B cell (primary cell): Measurements from ENCODE around the gene PDGFRB. TPM values are rescaled to one million over a fixed set of nuclear protein-coding genes. Genes with fewer than 3 reads are reported as not detected.

ENCODE experiments used
- ATAC-seq: fragments of 200-7000 bp; cut with Tn5 transposase; one replicate; pipeline ENCODE4 v1.10.0; 2021; ENCODE audit warnings: low read depth, mild to moderate bottlenecking, moderate number of reproducible peaks, moderate library complexity
- CTCF ChIA-PET: fragments of 350-600 bp; sonication (Branson Sonifier 250); formaldehyde crosslinking; loops from one replicate; lab custom pipeline; 2021; ENCODE audit warnings: antibody characterized with exemption, inconsistent platforms; lab: Charles Lee
- POLR2A ChIA-PET: fragments of 350-600 bp; sonication (Branson Sonifier 250); formaldehyde crosslinking; loops from one replicate; lab custom pipeline; 2021; ENCODE audit warnings: antibody characterized with exemption; lab: Charles Lee
- DNase-seq: peaks from one replicate; pipeline ENCODE4 v3.0.0; 2013
- H2AFZ ChIP-seq: 2 replicates; pipeline ENCODE4 v1.6.1; 2012; ENCODE audit warnings: mild to moderate bottlenecking, low read depth, low read length; ENCODE audit not compliant: insufficient read depth, poor library complexity, severe bottlenecking
- H3K27ac ChIP-seq, 2 donors: 1 replicate in 1 of 2; 2 replicates in 1 of 2; pipeline ENCODE4 v1.5.1; 2012 to 2013; ENCODE audit warnings: low read length in 2 of 2, mild to moderate bottlenecking in 2 of 2, moderate library complexity in 1 of 2
- H3K27me3 ChIP-seq, 4 experiments: fragments of 200-600 bp in 1 of 4; sonication (generic) in 1 of 4; replicated peaks in 1 of 4; 1 replicate in 2 of 4; 2 replicates in 2 of 4; pipeline versions ENCODE4 v1.6.1 to v1.7.0; 2013 to 2016; ENCODE audit warnings: low read length in 3 of 4, mild to moderate bottlenecking in 2 of 4, mixed read lengths in 1 of 4, moderate library complexity in 1 of 4; ENCODE audit not compliant: insufficient read depth in 4 of 4, control insufficient read depth in 3 of 4; ENCODE audit errors: control extremely low read depth in 1 of 4
- H3K36me3 ChIP-seq, 2 experiments: replicated peaks in 1 of 2; 1 replicate in 1 of 2; 2 replicates in 1 of 2; pipeline versions ENCODE4 v1.6.1 to v1.7.1; 2013; ENCODE audit warnings: low read length in 1 of 2; ENCODE audit not compliant: insufficient read depth in 2 of 2, control insufficient read depth in 1 of 2; ENCODE audit errors: control extremely low read depth in 1 of 2, extremely low read depth in 1 of 2
- H3K4me1 ChIP-seq, 2 donors: fragments of 200-600 bp in 1 of 2; sonication (generic) in 1 of 2; 1 replicate in 1 of 2; 2 replicates in 1 of 2; pipeline versions ENCODE4 v1.5.1 to v1.6.1; 2013 to 2017; ENCODE audit warnings: low read length in 2 of 2; ENCODE audit not compliant: control insufficient read depth in 2 of 2, insufficient read depth in 2 of 2
- H3K4me2 ChIP-seq: replicated peaks from 2 replicates; pipeline ENCODE3; 2012; ENCODE audit warnings: mild to moderate bottlenecking, low read depth, low read length; ENCODE audit not compliant: poor library complexity, severe bottlenecking
- H3K4me3 ChIP-seq, 5 experiments: fragments of 200-600 bp in 1 of 5; sonication (generic) in 1 of 5; 1 replicate in 3 of 5; 2 replicates in 2 of 5; pipeline versions ENCODE4 v1.5.1 to v1.7.0; 2011 to 2016; ENCODE audit warnings: low read length in 4 of 5, mild to moderate bottlenecking in 4 of 5, low read depth in 2 of 5, control low read depth in 1 of 5, moderate library complexity in 1 of 5; ENCODE audit not compliant: insufficient read depth in 1 of 5; ENCODE audit errors: control extremely low read depth in 1 of 5, extremely low read depth in 1 of 5
- H3K79me2 ChIP-seq: fragments of 200-600 bp; sonication (generic); one replicate; pipeline ENCODE4 v1.6.0; 2016; ENCODE audit warnings: low read length; ENCODE audit not compliant: control insufficient read depth, insufficient read depth
- H3K9ac ChIP-seq: fragments of 200-600 bp; sonication (generic); 2 replicates; pipeline ENCODE4 v1.6.1; 2017; ENCODE audit warnings: mild to moderate bottlenecking, low read length, moderate library complexity
- H3K9me3 ChIP-seq, 3 donors: one replicate each; pipeline versions ENCODE4 v1.6.1 to v1.7.1; 2013; ENCODE audit warnings: low read length in 2 of 3; ENCODE audit not compliant: control insufficient read depth in 2 of 3, insufficient read depth in 1 of 3; ENCODE audit errors: control extremely low read depth in 1 of 3
- H4K20me1 ChIP-seq: 2 replicates; pipeline ENCODE4 v1.6.0; 2012; ENCODE audit warnings: mild to moderate bottlenecking, low read length; ENCODE audit not compliant: insufficient read depth, control insufficient read depth, poor library complexity, severe bottlenecking
- H3K27ac Mint-ChIP-seq: one replicate; pipeline ENCODE4 v1.8.0; 2021; ENCODE audit warnings: mixed read lengths
- H3K27me3 Mint-ChIP-seq: one replicate; pipeline ENCODE4 v1.8.0; 2021; ENCODE audit warnings: mixed read lengths
- H3K4me1 Mint-ChIP-seq: one replicate; pipeline ENCODE4 v1.8.0; 2021; ENCODE audit warnings: mixed read lengths
- H3K4me3 Mint-ChIP-seq: one replicate; pipeline ENCODE4 v1.8.0; 2021; ENCODE audit warnings: mixed read lengths
- H3K9me3 Mint-ChIP-seq: one replicate; pipeline ENCODE4 v1.8.0; 2022; ENCODE audit warnings: mixed read lengths; ENCODE audit not compliant: insufficient read depth
- EZH2 ChIP-seq: IDR thresholded peaks from 2 replicates; pipeline ENCODE4 v1.6.1; 2012; ENCODE audit warnings: borderline replicate concordance, low read depth, mild to moderate bottlenecking, moderate library complexity, low read length; ENCODE audit not compliant: insufficient read depth, poor library complexity, severe bottlenecking
- WGBS: methylation state at CpG from one replicate; pipeline ENCODE4 v1.1.5; 2013; ENCODE audit warnings: missing lambda C conversion rate; ENCODE audit not compliant: insufficient coverage; 5-methylcytosine and 5-hydroxymethylcytosine counted together
- intact Hi-C: fragments of 100-400 bp; cut with micrococcal nuclease; formaldehyde crosslinking; loops from one replicate; pipeline ENCODE4 v1.10.0; 2022
- polyA plus RNA-seq: library from polyadenylated mRNA; depleted of rRNA; stranded (reverse); fragments of >200 nt; gene quantifications from 2 replicates; pipeline ENCODE4 v1.2.3, GENCODE V29; 2012
- total RNA-seq, 2 donors: library from RNA; stranded (reverse); fragments of 120-200 nt in 1 of 2; gene quantifications; 1 replicate in 1 of 2; 2 replicates in 1 of 2; pipeline versions ENCODE4 v1.2.3 to v1.2.4, GENCODE V29; 2013 to 2022
- TF ChIP-seq, protein P1 (sequence below): fragments of 200-600 bp; IDR thresholded peaks from one replicate; pipeline ENCODE4 v1.8.0; 2022; ENCODE audit warnings: antibody characterized with exemption, mild to moderate bottlenecking

Gene PDGFRB
- total and polyA plus RNA-seq, 2 donors (not counting 1 experiment from before 2014, with no cell fraction given) = 0.42 to 3.6 TPM

DNA sequence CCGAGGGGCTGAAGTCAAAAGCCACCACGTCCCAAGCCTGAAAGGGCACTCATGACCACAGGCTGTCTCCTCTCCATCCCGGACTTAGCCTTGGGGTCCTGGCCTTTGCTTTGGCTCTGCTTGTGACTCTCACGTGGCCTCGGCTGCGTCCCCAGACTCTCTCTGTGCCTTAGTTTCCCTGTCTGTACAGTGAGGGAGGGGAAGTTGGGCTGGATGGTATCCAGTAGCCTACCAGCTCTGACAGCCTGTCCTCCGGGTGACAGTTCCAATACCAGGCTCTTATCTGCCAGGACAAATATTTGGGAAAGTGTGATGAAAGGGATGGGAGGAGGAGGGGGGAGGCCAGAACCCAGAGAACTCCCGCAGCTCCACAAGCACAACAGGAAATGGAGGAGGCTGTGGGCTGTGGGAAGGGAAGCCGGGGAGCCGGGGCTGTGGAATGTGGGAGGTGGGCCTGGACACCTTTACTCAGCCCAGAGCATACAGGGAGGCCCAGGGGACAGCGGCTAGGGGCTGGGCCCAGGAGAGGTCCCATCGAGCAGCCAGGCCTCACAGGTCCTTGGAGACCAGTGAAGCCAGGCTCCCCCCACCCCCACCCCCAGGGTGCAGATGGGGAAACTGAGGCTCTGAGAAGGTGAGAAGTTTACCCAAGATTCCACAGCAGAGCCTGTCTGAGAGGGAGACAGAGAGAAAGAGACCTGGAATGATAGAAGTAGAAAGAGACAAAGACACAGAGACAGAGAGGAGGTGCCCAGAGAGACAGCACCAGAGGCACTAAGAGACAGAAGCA is 18.3 kb downstream of the PDGFRB start:
- Histone ChIP-seq H3K4me2 (no peak overlapping the region), H2AFZ (no peak overlapping the region), H3K4me3 (no peak overlapping the region), H3K27me3 (no peaks in the 10 kb centered on the region), H3K9me3 (no peaks in the 10 kb centered on the region), H3K36me3 (no peaks in the 10 kb centered on the region), H3K79me2 (no peaks in the 10 kb centered on the region), H4K20me1 (no peaks in the 10 kb centered on the region), H3K4me1 (no peaks in the 10 kb centered on the region), H3K27ac (no peak overlapping the region), H3K9ac (no peak overlapping the region)
- Mint-ChIP-seq H3K27me3 (no peaks in the 10 kb centered on the region), H3K27ac (no peak overlapping the region), H3K4me1 (no peaks in the 10 kb centered on the region), H3K4me3 (no peak overlapping the region), H3K9me3 (no peaks in the 10 kb centered on the region)
- TF ChIP-seq EZH2 = no peak
- TF ChIP-seq, protein P1, sequence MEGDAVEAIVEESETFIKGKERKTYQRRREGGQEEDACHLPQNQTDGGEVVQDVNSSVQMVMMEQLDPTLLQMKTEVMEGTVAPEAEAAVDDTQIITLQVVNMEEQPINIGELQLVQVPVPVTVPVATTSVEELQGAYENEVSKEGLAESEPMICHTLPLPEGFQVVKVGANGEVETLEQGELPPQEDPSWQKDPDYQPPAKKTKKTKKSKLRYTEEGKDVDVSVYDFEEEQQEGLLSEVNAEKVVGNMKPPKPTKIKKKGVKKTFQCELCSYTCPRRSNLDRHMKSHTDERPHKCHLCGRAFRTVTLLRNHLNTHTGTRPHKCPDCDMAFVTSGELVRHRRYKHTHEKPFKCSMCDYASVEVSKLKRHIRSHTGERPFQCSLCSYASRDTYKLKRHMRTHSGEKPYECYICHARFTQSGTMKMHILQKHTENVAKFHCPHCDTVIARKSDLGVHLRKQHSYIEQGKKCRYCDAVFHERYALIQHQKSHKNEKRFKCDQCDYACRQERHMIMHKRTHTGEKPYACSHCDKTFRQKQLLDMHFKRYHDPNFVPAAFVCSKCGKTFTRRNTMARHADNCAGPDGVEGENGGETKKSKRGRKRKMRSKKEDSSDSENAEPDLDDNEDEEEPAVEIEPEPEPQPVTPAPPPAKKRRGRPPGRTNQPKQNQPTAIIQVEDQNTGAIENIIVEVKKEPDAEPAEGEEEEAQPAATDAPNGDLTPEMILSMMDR = no peak
- ChIA-PET CTCF (no interaction called here), POLR2A (no interaction called here)
- DNase-seq = no peak
- no peak for ATAC-seq
- 88% methylated on average over 8 of the region's 12 CpGs for WGBS
- intact Hi-C loops = no loop called here

DNA sequence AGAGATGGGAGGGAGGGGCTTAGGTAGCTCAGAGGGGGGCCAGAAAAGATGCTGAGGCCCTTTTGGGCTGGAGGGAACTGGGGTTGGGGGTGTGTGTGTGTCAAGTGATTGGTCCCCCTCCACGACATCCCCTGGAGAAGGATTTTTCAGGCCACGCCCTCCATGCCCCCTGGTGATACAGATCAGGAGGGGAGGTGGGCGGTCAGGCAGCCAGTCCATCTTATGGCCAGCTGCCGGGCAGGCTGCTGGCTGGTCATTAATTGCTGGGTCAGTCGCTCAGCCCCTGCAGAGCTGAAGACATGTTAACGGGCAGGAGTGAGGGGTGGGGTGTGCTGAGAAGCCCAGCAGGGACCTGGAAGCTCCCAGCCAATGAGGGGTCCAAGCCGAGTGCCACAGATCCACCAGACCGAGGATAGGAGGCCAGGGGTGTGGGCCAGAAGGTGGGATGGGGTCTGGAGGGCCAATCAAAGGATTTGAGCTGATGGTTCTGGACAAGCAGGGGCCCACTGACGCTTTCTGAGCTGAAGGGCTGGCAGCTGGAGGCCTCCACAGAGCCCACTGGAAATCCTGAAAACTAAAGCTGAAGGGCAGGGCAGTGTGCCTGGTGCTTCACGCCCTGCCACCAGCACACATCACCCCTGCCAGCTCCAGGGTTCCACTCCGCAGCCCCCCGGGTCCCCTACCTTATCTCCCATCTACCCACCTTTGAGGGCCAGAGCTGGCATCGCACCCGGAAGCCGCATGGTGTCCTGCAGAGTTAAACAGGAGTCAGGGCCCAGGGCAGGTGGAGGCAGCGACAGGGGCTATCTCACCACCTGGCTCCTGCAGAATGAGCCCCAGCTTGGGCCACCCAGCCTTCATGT is 19.1 kb downstream of the PDGFRB start:
- H3K4me3 Mint-ChIP-seq = no peak overlapping the region
- H3K4me1 Mint-ChIP-seq = no peaks in the 10 kb centered on the region
- DNase-seq (no peak), ATAC-seq (no peak)
- Histone ChIP-seq H3K27ac (no peak overlapping the region), H3K4me1 (no peaks in the 10 kb centered on the region), H3K9ac (no peak overlapping the region), H4K20me1 (no peaks in the 10 kb centered on the region), H3K36me3 (no peaks in the 10 kb centered on the region), H2AFZ (no peak overlapping the region), H3K4me2 (no peak overlapping the region), H3K9me3 (no peaks in the 10 kb centered on the region), H3K4me3 (no peak overlapping the region), H3K27me3 (no peaks in the 10 kb centered on the region), H3K79me2 (no peaks in the 10 kb centered on the region)
- H3K27ac Mint-ChIP-seq = no peak overlapping the region
- ChIA-PET CTCF (no interaction called here), POLR2A (no interaction called here)
- 84% methylated on average over 15 of the region's 16 CpGs for whole genome bisulfite sequencing
- intact Hi-C loops = no loop called here
- no peak for TF ChIP-seq EZH2
- TF ChIP-seq, protein P1 = no peak
- no peaks in the 10 kb centered on the region for H3K27me3 Mint-ChIP-seq
- no peaks in the 10 kb centered on the region for H3K9me3 Mint-ChIP-seq
